ENCODE data around the gene MRPL50. TPM values are rescaled to one million over a fixed set of nuclear protein-coding genes. Genes with fewer than 3 reads are reported as not detected.

Gene MRPL50
- total RNA-seq, 1 donor from 2014 or later: 10.9 TPM

GRCh38 chr9:101354765-101355708 lies 43.4 kb downstream of the MRPL50 start:
- no peak for TF ChIP-seq CTCF (IDR thresholded peaks at IDR 0.05; ENCODE audit: insufficient read depth, low read length, poor library complexity, severe bottlenecking)
- DNase-seq (ENCODE audit: low read depth): no peak
- H3K4me3 ChIP-seq (ENCODE audit: low read depth, low read length): no peak overlapping the region

GRCh38 chr9:101354143-101354764 lies 44.2 kb downstream of the MRPL50 start:
- DNase-seq (ENCODE audit: low read depth): no peak
- H3K4me3 ChIP-seq (ENCODE audit: low read depth, low read length): no peak overlapping the region
- H3K27me3 ChIP-seq (ENCODE audit: control insufficient read depth, insufficient read depth, low read length): no peaks in the 10 kb centered on the region
- H3K36me3 ChIP-seq (ENCODE audit: control insufficient read depth, insufficient read depth, low read length): no peaks in the 10 kb centered on the region
- TF ChIP-seq CTCF (IDR thresholded peaks at IDR 0.05; ENCODE audit: insufficient read depth, low read length, poor library complexity, severe bottlenecking): no peak

More at GRCh38 chr9:101354765-101355708, 43.4 kb downstream of the MRPL50 start:
- Histone ChIP-seq H3K36me3 (ENCODE audit: control insufficient read depth, insufficient read depth, low read length) (no peaks in the 10 kb centered on the region), H3K27me3 (ENCODE audit: control insufficient read depth, insufficient read depth, low read length) (no peaks in the 10 kb centered on the region)

- Histone ChIP-seq H3K4me3 (ENCODE audit: low read depth, low read length) (no peak overlapping the region), H3K27me3 (ENCODE audit: control insufficient read depth, insufficient read depth, low read length) (no peaks in the 10 kb centered on the region), H3K36me3 (ENCODE audit: control insufficient read depth, insufficient read depth, low read length) (no peaks in the 10 kb centered on the region)
- TF ChIP-seq CTCF (IDR thresholded peaks at IDR 0.05; ENCODE audit: insufficient read depth, low read length, poor library complexity, severe bottlenecking): no peak
- DNase-seq (ENCODE audit: low read depth): no peak
These were observed 44.7 kb downstream of the MRPL50 start for GRCh38 chr9:101353683-101354082.

- DNase-seq (ENCODE audit: low read depth): no peak
- no peaks in the 10 kb centered on the region for H3K27me3 ChIP-seq (ENCODE audit: control insufficient read depth, insufficient read depth, low read length)
- TF ChIP-seq CTCF (IDR thresholded peaks at IDR 0.05; ENCODE audit: insufficient read depth, low read length, poor library complexity, severe bottlenecking): no peak
- H3K36me3 ChIP-seq (ENCODE audit: control insufficient read depth, insufficient read depth, low read length): no peaks in the 10 kb centered on the region
- no peak overlapping the region for H3K4me3 ChIP-seq (ENCODE audit: low read depth, low read length)
These were observed 45.4 kb downstream of the MRPL50 start for GRCh38 chr9:101352892-101353463.

- DNase-seq (ENCODE audit: low read depth): no peak
- no peaks in the 10 kb centered on the region for H3K27me3 ChIP-seq (ENCODE audit: control insufficient read depth, insufficient read depth, low read length)
- no peak overlapping the region for H3K4me3 ChIP-seq (ENCODE audit: low read depth, low read length)
- H3K36me3 ChIP-seq (ENCODE audit: control insufficient read depth, insufficient read depth, low read length): no peaks in the 10 kb centered on the region
- no peak for TF ChIP-seq CTCF (IDR thresholded peaks at IDR 0.05; ENCODE audit: insufficient read depth, low read length, poor library complexity, severe bottlenecking)
These were observed 48.1 kb downstream of the MRPL50 start for GRCh38 chr9:101350285-101350684.

All from kidney epithelial cell (primary cell).